ENCODE data around the gene ATG16L2. TPM values are rescaled to one million over a fixed set of nuclear protein-coding genes. Genes with fewer than 3 reads are reported as not detected.

Gene ATG16L2
- total and polyA plus RNA-seq, 3 donors from 2014 or later = 16.2 to 39.5 (median 33.8) TPM

DNA sequence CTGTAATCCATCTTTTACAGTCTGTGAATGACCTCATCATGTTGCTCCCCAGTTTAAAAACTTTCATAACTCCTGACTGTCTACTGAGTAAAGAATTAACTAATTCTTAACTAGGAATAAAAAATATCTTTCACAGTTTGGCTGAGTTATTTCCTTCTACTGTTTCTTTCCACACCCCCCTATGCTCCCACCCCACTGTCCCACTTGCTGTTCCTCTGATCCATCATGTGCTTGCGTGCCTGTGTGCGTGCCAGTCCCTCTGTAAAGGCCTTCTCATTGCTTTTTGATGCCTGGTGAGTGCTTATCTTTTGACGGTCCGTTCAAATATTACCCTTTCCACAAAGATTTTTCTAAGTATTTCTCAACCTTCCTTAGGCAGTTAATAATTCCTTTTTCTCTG lies 55.6 kb downstream of the ATG16L2 start:
- no peak for DNase-seq
- Histone ChIP-seq H3K4me1 (peaks cover 8% of the 10 kb centered on the region), H3K4me3 (no peak overlapping the region), H3K9me3 (no peaks in the 10 kb centered on the region), H3K36me3 (ENCODE audit: low read depth, missing control alignments) (no peaks in the 10 kb centered on the region), H3K27me3 (no peaks in the 10 kb centered on the region), H3K27ac (no peak overlapping the region)
- intact Hi-C loops (cut with DNase I; ENCODE audit: low total_unique reads) = no loop called here
- WGBS, 2 donors = 88% methylated on average over 4 of the region's 4 CpGs
- TF ChIP-seq, protein P1, sequence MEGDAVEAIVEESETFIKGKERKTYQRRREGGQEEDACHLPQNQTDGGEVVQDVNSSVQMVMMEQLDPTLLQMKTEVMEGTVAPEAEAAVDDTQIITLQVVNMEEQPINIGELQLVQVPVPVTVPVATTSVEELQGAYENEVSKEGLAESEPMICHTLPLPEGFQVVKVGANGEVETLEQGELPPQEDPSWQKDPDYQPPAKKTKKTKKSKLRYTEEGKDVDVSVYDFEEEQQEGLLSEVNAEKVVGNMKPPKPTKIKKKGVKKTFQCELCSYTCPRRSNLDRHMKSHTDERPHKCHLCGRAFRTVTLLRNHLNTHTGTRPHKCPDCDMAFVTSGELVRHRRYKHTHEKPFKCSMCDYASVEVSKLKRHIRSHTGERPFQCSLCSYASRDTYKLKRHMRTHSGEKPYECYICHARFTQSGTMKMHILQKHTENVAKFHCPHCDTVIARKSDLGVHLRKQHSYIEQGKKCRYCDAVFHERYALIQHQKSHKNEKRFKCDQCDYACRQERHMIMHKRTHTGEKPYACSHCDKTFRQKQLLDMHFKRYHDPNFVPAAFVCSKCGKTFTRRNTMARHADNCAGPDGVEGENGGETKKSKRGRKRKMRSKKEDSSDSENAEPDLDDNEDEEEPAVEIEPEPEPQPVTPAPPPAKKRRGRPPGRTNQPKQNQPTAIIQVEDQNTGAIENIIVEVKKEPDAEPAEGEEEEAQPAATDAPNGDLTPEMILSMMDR (IDR thresholded peaks at IDR 0.05) = no peak
- no peak for TF ChIP-seq POLR2A (IDR thresholded peaks at IDR 0.05)

DNA sequence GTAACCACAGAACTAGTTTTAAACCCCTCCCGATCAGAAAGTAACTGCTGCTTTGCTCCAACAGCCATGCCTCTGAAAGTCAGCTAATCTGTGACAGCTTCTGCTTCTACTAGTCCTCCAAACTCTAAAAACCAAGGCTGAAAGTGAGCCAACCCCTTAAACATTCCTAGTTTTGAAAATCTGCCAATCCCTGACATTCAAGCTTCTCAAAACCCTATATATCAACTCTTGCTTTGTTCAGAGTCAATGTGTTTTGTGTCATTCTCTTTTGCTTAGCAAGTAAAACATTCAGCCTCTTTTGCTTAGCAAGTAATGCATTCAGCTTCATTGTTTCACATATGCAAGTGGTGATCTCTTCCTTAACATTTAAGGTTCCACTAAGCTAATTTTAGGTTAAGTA lies 56.9 kb downstream of the ATG16L2 start:
- H3K36me3 ChIP-seq (ENCODE audit: low read depth, missing control alignments) = no peaks in the 10 kb centered on the region
- no peak overlapping the region for H3K4me3 ChIP-seq
- no peak for DNase-seq
- H3K27me3 ChIP-seq = no peaks in the 10 kb centered on the region
- no peak overlapping the region for H3K27ac ChIP-seq
- intact Hi-C loops (cut with DNase I; ENCODE audit: low total_unique reads) = no loop called here
- no peaks in the 10 kb centered on the region for H3K4me1 ChIP-seq
- H3K9me3 ChIP-seq = no peaks in the 10 kb centered on the region
- 81 to 97% methylated on average over 1 of the region's 1 CpG for whole genome bisulfite sequencing, 2 donors
- no peak for TF ChIP-seq POLR2A (IDR thresholded peaks at IDR 0.05)
- TF ChIP-seq, protein P1 (IDR thresholded peaks at IDR 0.05) = no peak

DNA sequence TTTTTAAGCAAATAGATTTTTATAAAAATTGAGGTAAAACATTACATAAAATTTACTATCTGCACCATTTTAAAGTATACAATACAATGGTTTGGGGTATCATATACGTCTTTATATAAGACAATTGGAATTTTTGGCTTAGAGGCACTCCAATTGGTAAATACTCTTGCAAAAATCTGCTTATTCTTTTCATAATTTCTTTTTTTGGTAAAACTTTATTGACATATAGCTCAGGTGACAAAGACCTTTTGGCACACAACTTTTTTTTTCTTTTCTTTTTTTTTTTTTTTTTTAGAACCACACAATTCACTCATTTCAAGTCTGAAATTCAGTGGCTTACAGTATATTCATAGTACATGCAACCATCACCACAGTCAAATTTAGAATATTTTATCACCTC lies 57.8 kb downstream of the ATG16L2 start:
- H3K27ac ChIP-seq = no peak overlapping the region
- H3K4me1 ChIP-seq = no peaks in the 10 kb centered on the region
- no peak for TF ChIP-seq POLR2A (IDR thresholded peaks at IDR 0.05)
- TF ChIP-seq, protein P1 (IDR thresholded peaks at IDR 0.05) = no peak
- no peaks in the 10 kb centered on the region for H3K36me3 ChIP-seq (ENCODE audit: low read depth, missing control alignments)
- no peaks in the 10 kb centered on the region for H3K9me3 ChIP-seq
- no peak overlapping the region for H3K4me3 ChIP-seq
- 97% methylated on average over 1 of the region's 1 CpG for WGBS, 2 donors
- DNase-seq = no peak
- no peaks in the 10 kb centered on the region for H3K27me3 ChIP-seq
- intact Hi-C loops (cut with DNase I; ENCODE audit: low total_unique reads) = no loop called here

DNA sequence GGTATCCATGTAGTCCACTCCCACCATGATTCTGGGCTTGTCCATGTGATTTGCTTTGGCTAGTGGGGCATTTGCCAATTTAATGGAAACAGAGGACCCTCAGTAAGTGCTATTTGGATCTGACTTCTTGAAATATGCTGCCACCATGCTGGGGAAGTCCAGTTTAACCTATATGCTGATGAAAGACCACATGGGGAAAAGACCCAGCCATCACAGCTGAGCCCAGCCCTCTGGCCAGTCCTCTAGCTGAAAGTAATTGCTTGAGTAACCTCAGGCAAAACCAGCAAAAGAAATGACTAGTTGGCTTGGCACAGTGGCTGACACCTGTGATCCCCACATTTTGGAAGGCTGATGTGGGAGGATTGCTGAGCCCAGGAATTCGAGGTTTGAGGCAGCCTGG lies 61.5 kb downstream of the ATG16L2 start:
- intact Hi-C loops (cut with DNase I; ENCODE audit: low total_unique reads) = no loop called here
- DNase-seq = no peak
- 100% methylated on average over 1 of the region's 1 CpG; no CpG with 5 or more reads in 1 of the 2 donors for WGBS, 2 donors
- Histone ChIP-seq H3K27ac (no peak overlapping the region), H3K4me1 (no peaks in the 10 kb centered on the region), H3K36me3 (ENCODE audit: low read depth, missing control alignments) (no peaks in the 10 kb centered on the region), H3K4me3 (no peak overlapping the region), H3K27me3 (no peaks in the 10 kb centered on the region), H3K9me3 (no peaks in the 10 kb centered on the region)
- TF ChIP-seq, protein P1 (IDR thresholded peaks at IDR 0.05) = no peak
- TF ChIP-seq POLR2A (IDR thresholded peaks at IDR 0.05) = no peak

DNA sequence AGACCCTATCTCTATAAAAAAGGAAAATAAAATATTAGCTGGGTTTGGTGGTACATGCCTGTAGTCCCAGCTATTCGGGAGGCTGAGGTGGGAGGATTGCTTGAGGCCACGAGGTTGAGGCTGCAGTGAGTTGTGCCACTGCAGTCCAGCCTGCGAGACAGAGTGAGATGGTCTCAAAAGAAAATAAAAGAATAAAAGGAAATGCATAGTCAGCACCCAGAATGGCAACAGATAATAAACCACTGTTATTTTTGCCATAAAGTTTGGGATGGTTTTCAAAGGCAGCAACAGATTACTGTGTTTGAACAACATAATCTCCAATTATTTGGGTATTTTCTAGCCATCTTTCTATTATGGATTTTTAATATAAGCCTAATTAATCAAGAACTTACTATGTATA lies 61.9 kb downstream of the ATG16L2 start:
- WGBS, 2 donors = 96 to 99% methylated on average over 3 of the region's 3 CpGs
- Histone ChIP-seq H3K4me3 (no peak overlapping the region), H3K9me3 (no peaks in the 10 kb centered on the region), H3K27ac (no peak overlapping the region), H3K27me3 (no peaks in the 10 kb centered on the region), H3K4me1 (no peaks in the 10 kb centered on the region), H3K36me3 (ENCODE audit: low read depth, missing control alignments) (no peaks in the 10 kb centered on the region)
- TF ChIP-seq POLR2A (IDR thresholded peaks at IDR 0.05) = no peak
- TF ChIP-seq, protein P1 (IDR thresholded peaks at IDR 0.05) = no peak
- DNase-seq = no peak
- intact Hi-C loops (cut with DNase I; ENCODE audit: low total_unique reads) = no loop called here
